ENCODE results near the gene FBXL13.

- TF ChIP-seq, protein P1, sequence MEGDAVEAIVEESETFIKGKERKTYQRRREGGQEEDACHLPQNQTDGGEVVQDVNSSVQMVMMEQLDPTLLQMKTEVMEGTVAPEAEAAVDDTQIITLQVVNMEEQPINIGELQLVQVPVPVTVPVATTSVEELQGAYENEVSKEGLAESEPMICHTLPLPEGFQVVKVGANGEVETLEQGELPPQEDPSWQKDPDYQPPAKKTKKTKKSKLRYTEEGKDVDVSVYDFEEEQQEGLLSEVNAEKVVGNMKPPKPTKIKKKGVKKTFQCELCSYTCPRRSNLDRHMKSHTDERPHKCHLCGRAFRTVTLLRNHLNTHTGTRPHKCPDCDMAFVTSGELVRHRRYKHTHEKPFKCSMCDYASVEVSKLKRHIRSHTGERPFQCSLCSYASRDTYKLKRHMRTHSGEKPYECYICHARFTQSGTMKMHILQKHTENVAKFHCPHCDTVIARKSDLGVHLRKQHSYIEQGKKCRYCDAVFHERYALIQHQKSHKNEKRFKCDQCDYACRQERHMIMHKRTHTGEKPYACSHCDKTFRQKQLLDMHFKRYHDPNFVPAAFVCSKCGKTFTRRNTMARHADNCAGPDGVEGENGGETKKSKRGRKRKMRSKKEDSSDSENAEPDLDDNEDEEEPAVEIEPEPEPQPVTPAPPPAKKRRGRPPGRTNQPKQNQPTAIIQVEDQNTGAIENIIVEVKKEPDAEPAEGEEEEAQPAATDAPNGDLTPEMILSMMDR (IDR thresholded peaks at IDR 0.05 in 2 of 3, conservative IDR thresholded peaks at IDR 0.05 in 1 of 3; ENCODE audit: control insufficient read depth in 2 of 3, extremely low read depth in 1 of 3, insufficient read depth in 1 of 3, low read depth in 3 of 3, low read length in 3 of 3) = no peak
- TF ChIP-seq, protein P2, sequence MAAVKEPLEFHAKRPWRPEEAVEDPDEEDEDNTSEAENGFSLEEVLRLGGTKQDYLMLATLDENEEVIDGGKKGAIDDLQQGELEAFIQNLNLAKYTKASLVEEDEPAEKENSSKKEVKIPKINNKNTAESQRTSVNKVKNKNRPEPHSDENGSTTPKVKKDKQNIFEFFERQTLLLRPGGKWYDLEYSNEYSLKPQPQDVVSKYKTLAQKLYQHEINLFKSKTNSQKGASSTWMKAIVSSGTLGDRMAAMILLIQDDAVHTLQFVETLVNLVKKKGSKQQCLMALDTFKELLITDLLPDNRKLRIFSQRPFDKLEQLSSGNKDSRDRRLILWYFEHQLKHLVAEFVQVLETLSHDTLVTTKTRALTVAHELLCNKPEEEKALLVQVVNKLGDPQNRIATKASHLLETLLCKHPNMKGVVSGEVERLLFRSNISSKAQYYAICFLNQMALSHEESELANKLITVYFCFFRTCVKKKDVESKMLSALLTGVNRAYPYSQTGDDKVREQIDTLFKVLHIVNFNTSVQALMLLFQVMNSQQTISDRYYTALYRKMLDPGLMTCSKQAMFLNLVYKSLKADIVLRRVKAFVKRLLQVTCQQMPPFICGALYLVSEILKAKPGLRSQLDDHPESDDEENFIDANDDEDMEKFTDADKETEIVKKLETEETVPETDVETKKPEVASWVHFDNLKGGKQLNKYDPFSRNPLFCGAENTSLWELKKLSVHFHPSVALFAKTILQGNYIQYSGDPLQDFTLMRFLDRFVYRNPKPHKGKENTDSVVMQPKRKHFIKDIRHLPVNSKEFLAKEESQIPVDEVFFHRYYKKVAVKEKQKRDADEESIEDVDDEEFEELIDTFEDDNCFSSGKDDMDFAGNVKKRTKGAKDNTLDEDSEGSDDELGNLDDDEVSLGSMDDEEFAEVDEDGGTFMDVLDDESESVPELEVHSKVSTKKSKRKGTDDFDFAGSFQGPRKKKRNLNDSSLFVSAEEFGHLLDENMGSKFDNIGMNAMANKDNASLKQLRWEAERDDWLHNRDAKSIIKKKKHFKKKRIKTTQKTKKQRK (IDR thresholded peaks at IDR 0.05; ENCODE audit: low read depth, low read length) = no peak
- TF ChIP-seq EZH2 (IDR thresholded peaks at IDR 0.05; ENCODE audit: borderline replicate concordance, control insufficient read depth, low read depth, low read length) (no peak), BCL11A (IDR thresholded peaks at IDR 0.05; ENCODE audit: low read depth, low read length) (no peak)
Measured at GRCh38 chr7:103048833-103049232, 25.8 kb downstream of the FBXL13 start.

Data from GM12878 (cell line).